Esophagus squamous epithelium (tissue), 4 donors: ENCODE measurements around the gene SDHD.

ENCODE experiments used
- CTCF ChIP-seq, 6 experiments: fragments of 450-650 bp in 4 of 6; fragments of 200-600 bp in 2 of 6; sonication (generic) in 2 of 6; IDR thresholded peaks; one replicate each; pipeline ENCODE4 v1.5.1; 2016 to 2019; ENCODE audit warnings: antibody characterized with exemption in 6 of 6, mild to moderate bottlenecking in 4 of 6, moderate library complexity in 4 of 6
- POLR2A ChIP-seq, 4 donors: fragments of 450-650 bp; IDR thresholded peaks; one replicate each; pipeline ENCODE4 v1.6.1; 2017; ENCODE audit warnings: antibody characterized with exemption in 4 of 4, mild to moderate bottlenecking in 4 of 4, moderate library complexity in 3 of 4

DNA sequence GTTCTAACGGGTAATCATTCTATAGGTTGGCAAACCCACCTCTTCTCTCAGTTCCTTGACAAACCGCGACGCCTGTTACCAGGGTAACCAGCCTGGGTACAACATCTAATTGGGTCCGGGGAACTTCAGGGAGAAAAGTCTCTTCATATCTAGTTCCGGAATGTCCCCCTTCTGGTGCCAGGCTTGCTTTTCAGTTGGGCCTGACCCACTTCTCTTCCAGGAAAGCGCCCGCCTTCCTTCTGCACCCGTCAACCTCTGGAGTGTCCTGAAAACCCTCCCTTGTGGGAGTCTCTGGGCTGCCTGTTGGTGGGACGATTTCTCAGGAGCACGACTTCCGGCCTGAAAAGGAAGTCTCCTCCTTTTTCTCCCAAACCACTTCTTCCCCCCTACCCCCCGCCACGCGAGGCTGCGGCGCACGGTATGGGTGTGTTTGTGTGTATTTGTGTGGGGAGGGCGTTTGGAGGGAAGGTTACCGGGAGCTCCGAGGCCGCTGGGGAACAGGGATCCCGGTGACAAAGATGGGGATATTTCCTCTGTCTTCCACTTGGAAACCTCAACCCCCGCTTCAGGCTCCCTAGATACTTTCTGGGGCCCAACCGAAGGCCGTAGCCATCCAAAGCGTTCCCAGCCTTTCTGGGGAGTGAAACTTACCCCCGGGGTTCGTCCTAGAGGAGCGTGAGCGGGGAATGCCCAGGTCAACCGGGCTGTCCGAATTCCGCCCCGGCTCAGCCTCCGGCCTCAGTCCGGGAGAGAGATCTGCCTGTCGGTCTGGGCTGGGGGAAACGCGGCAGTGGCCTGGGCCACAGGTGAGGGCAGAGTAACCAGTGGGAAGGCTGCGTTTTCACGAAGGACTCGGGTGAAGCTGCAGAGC, 12.5 kb upstream of the SDHD start, which contains the start of the genes NKAPD1 and PIH1D2:
- TF ChIP-seq CTCF (IDR thresholded peaks at IDR 0.05) = peak in 2 of 6 experiments; percentile 19
- TF ChIP-seq POLR2A (IDR thresholded peaks at IDR 0.05) = peak in 1 of 4 donors; percentile 28
